RWPE2 (cell line): ENCODE results near the gene APCDD1L.
A peak's percentile ranks its signal among the peaks of the same experiment; 100 is the strongest.

Source experiments
- ATAC-seq: fragments of 200-7000 bp; cut with Tn5 transposase; 3 replicates; pipeline ENCODE4 v1.9.1; 2021; ENCODE audit warnings: low read depth
- DNase-seq: peaks from one replicate; pipeline ENCODE4 v3.0.0-alpha.2; 2020; ENCODE audit warnings: low spot score
- H3K27ac ChIP-seq: fragments of 450-650 bp; 2 replicates; pipeline ENCODE4 v1.5.1; 2017; ENCODE audit warnings: mild to moderate bottlenecking; ENCODE audit not compliant: poor library complexity, severe bottlenecking
- H3K27me3 ChIP-seq: fragments of 250-450 bp; sonication (Bioruptor Pico); 2 replicates; pipeline ENCODE4 v1.5.1; 2021; ENCODE audit warnings: mild to moderate bottlenecking, moderate library complexity; ENCODE audit not compliant: insufficient read depth, poor library complexity, severe bottlenecking
- H3K36me3 ChIP-seq: fragments of 250-450 bp; sonication (Bioruptor Pico); 2 replicates; pipeline ENCODE4 v1.5.1; 2020; ENCODE audit warnings: low read depth, mild to moderate bottlenecking, moderate library complexity
- H3K4me1 ChIP-seq: fragments of 250-450 bp; sonication (Bioruptor Pico); 2 replicates; pipeline ENCODE4 v1.5.1; 2021; ENCODE audit warnings: mild to moderate bottlenecking, moderate library complexity; ENCODE audit not compliant: insufficient read depth, poor library complexity, severe bottlenecking
- H3K4me3 ChIP-seq: fragments of 250-450 bp; sonication (Bioruptor Pico); 2 replicates; pipeline ENCODE4 v1.5.1; 2021; ENCODE audit warnings: mild to moderate bottlenecking, moderate library complexity; ENCODE audit not compliant: severe bottlenecking
- H3K9me3 ChIP-seq: fragments of 250-450 bp; sonication (Bioruptor Pico); 2 replicates; pipeline ENCODE4 v1.5.1; 2021; ENCODE audit warnings: mild to moderate bottlenecking, moderate library complexity; ENCODE audit not compliant: severe bottlenecking
- TF ChIP-seq, protein P1 (sequence below): fragments of 450-650 bp; IDR thresholded peaks from one replicate; pipeline ENCODE4 v1.5.1; 2017; ENCODE audit warnings: mild to moderate bottlenecking, moderate library complexity; ENCODE audit not compliant: poor library complexity, severe bottlenecking

Gene APCDD1L

DNA sequence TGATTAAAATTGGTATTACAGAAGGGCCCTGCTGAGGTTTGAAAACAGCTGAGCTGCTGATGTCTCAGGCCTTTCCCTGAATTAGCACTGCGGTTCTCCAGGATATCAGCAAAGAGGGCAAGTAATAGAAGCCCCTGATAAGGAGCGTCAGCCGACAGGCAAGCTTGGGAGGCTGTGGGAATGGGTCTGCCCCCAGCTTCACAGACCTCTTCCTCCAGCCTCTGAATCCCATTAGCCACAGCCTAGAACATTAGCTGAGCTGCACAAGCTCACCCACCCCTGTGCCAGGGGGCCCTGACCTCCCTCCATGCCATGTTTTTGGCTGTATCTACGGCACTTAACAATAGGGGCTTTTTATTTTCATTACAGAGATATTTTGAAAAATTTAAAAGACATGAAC is 66.2 kb downstream of the APCDD1L start:
- TF ChIP-seq, protein P1, sequence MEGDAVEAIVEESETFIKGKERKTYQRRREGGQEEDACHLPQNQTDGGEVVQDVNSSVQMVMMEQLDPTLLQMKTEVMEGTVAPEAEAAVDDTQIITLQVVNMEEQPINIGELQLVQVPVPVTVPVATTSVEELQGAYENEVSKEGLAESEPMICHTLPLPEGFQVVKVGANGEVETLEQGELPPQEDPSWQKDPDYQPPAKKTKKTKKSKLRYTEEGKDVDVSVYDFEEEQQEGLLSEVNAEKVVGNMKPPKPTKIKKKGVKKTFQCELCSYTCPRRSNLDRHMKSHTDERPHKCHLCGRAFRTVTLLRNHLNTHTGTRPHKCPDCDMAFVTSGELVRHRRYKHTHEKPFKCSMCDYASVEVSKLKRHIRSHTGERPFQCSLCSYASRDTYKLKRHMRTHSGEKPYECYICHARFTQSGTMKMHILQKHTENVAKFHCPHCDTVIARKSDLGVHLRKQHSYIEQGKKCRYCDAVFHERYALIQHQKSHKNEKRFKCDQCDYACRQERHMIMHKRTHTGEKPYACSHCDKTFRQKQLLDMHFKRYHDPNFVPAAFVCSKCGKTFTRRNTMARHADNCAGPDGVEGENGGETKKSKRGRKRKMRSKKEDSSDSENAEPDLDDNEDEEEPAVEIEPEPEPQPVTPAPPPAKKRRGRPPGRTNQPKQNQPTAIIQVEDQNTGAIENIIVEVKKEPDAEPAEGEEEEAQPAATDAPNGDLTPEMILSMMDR: no peak
- H3K9me3 ChIP-seq: no peaks in the 10 kb centered on the region
- ATAC-seq (no peak), DNase-seq (peak; percentile 45)
- no peaks in the 10 kb centered on the region for H3K27me3 ChIP-seq
- no peak overlapping the region for H3K4me3 ChIP-seq
- H3K36me3 ChIP-seq: peaks cover 66% of the 10 kb centered on the region
- peaks cover 6% of the 10 kb centered on the region for H3K4me1 ChIP-seq
- no peak overlapping the region for H3K27ac ChIP-seq

DNA sequence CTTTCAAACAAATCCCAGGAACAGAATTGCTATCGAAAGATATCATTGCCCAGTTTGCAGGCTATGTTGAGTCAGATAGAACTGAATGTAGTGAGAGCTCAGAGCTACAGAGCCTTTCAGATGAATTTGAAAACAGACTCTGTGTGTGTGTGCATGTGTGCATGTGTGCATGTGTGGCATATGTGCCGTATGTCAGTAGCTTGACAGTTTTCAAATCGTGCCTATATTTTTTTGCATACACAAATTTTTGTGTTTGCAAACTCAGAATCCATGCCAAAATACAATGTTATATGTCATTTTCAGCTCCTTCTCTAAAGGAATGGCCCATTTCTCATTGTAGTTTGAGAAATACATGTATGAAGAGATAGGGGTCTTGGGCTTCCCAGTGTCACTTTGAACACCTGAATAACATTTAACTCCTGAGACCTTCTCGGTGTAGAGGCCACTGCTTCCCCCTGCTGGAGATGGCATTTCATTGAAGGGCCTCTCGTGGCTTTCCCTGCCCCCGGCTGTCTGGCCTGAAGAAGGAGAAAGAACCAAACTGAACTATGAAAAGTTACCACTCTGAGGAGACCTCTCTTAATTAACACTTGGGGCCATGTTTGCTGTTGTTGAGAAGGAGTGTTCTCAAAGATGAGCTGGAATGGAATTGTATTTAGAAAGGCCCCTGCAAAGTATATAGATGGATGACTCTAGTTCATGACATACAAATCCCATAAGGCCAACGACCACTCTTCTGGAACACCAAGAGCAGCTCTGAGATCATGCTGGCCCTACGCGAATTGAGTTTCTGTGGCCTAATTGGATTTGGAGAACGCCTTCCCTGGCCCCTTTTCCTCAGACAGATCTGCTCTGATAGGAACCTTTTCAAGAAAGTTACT is 67.4 kb downstream of the APCDD1L start:
- Histone ChIP-seq H3K36me3 (peaks cover 74% of the 10 kb centered on the region), H3K9me3 (no peaks in the 10 kb centered on the region), H3K4me1 (peaks cover 6% of the 10 kb centered on the region), H3K4me3 (no peak overlapping the region), H3K27me3 (no peaks in the 10 kb centered on the region), H3K27ac (no peak overlapping the region)
- peak; percentile 82 for ATAC-seq
- DNase-seq: peak; percentile 84
- TF ChIP-seq, protein P1: peak; percentile 99

DNA sequence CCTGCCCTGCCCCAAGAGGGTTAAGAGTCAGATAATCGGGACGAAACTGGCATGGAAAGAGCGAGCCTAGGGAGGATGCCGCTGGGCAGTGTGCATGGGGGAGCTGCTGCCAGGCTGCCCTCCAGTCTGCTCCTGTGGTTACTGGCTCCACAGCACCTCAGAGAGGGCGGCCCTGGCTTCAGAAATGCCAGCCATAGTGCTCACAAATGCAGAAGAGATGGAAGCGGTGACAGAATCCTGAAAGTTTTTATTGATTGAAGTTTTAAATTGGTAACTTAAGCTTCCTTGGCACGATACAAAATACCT is 68.3 kb downstream of the APCDD1L start:
- ATAC-seq (0 out of 3 replicates have a peak, but pooled peaks have one; percentile 15), DNase-seq (peak; percentile 71)
- TF ChIP-seq, protein P1: no peak
- no peaks in the 10 kb centered on the region for H3K27me3 ChIP-seq
- H3K9me3 ChIP-seq: no peaks in the 10 kb centered on the region
- H3K36me3 ChIP-seq: peaks cover 79% of the 10 kb centered on the region
- no peak overlapping the region for H3K4me3 ChIP-seq
- peaks cover 6% of the 10 kb centered on the region for H3K4me1 ChIP-seq
- no peak overlapping the region for H3K27ac ChIP-seq

DNA sequence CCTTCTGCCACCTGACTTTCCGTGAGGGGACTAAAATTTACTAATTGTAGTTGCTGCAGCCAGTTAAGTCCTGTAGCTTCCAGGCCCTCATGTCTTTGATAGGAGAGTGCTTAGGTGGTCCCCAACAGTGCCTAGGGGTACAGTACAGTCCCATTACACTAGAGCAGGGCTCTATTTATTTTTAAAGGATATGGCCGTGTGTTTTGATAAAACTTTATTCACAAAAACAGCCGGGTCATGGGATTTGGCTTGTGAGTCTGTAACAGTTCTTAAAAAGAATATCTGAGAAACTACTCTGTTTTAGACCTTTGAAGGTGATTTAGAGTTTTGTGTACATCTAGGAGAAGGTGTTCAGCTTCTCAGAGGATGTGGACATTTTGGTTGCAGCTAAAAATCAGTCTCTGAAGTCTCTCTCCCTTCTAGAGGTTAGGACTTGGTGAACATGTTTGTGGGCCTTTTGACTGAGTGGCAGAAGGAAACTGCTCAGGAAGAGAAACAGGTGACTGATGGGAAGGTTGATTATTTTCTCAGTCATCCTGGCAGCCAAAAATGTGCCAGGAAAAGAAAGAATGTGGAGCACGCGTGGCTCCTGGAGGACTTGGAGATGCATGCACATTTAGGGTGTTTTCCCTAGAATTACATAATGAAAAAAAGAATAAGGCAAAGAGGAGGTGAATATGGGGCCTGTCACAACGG is 68.8 kb downstream of the APCDD1L start:
- TF ChIP-seq, protein P1: no peak
- no peaks in the 10 kb centered on the region for H3K27me3 ChIP-seq
- peaks cover 6% of the 10 kb centered on the region for H3K4me1 ChIP-seq
- DNase-seq (peak; percentile 22), ATAC-seq (no peak)
- no peak overlapping the region for H3K27ac ChIP-seq
- peaks cover 84% of the 10 kb centered on the region for H3K36me3 ChIP-seq
- no peaks in the 10 kb centered on the region for H3K9me3 ChIP-seq
- no peak overlapping the region for H3K4me3 ChIP-seq
